HG03565 (cell line): ENCODE data around the gene ZNF681.
"Not testable (repeated sequence)": the region's sequence is repeated elsewhere in the genome, so short reads cannot be mapped to it uniquely, and the experiment has no call there.

Experiments
- ATAC-seq: cut with Tn5 transposase; IDR thresholded peaks from one replicate; pipeline ENCODE4 v1.9.1; 2021; ENCODE audit warnings: mild to moderate bottlenecking, moderate library complexity; ENCODE audit not compliant: unreplicated experiment

The ZNF681 gene

DNA sequence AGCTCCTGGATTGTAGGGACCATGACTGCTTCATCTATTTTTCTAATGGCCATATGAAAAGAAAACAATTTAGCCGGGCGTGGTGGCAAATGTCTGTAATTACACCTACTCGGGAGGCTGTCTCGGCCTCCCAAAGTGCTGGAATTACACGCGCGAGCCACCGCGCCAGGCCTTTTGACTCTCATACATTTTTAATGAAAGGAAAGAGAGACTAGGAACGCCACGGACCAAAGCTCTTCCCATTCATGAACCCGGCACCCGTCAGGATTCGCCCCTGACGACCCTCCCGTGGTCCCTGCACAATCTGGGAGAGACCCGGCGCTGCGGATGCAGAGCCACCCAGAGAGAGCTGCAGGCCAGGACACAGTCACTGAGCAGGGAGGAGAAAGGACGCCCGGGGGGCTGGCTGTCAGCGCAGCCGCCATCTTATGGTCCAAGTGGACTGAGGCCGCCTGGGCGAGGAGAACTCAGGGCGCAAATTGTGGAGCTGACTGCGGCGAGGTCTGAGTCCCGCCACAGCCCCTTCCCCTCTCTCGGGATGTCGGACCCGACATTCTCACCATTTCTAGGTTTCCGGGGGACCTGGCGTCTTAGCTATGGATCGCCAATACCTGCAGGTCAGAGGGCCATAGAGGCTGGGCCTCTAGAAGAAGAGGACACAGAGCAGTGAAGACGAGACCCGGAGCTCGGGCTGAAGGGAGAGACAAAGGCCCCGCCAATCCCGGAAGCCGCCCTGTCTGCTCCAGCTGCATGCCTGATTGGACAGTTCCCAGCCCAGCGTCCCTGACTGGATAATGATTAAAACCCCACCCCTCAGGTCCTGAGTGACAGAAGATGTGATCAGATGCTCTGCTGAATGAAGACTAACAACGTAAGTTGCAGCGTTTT, at the start of gene ZNF681:
Gene ZNF681 (minus strand): TSS at position 705 of the 888 bp plus-strand sequence. CDS start 142 bp downstream, at position 563.
- ATAC-seq: peak; percentile 79

DNA sequence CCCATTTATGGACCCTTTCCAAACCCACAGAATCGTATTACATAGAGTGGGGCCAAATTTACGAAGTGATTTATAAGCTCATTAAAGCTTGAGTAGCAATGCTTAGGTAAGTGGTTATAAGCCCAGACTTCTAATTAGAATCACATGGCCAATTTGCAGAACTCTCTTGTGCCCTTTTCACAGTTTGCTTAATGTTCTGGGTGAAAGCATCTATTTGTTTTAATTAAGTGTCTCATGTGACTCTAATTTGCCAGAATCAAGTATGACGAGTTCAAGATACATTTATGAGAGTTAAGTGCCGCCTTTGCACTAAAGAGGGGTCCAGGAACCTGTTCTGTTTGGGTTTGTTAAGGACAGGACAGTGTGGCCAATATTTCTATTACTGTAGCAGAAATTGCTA, 46.0 kb upstream of the ZNF681 start:
- ATAC-seq: no peak

DNA sequence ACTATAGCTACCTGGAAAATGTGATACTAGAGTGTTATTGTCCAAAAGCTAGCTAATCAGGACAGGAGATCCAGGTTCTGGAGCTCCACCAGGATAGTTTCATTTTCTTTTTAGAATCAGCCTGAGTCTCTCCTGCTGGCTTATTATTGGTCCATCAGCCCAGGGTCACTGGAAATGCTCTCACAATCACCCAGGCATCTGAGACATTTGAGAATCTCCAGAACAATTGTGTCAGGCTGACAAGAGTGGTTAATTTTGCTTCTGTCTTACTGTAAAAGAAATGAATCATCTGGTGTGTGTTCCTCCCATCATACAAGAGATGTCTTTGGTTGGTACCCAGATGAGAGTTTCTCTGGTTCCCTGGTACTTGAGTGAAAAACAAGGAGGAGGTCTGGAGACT, 43.6 kb upstream of the ZNF681 start:
- no peak for ATAC-seq

DNA sequence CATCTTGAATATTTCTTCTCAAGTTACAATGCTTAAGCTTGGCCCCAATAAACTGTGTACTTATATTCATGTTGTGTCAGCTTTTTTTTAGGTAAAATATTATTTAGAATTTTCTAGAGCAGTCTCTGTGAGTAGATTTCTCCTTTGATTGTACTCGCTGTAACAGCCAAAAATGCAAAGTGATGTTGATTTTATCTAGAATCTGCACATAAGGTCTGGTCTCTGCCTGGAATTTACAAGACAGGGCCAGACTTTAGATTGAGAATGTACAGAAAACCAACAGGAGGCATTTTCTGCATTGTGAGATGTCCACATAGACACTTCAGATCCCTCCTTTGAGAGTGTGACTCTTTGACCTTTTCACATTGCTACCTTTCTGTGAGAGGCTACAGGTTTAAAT, 43.1 kb upstream of the ZNF681 start:
- no peak for ATAC-seq

DNA sequence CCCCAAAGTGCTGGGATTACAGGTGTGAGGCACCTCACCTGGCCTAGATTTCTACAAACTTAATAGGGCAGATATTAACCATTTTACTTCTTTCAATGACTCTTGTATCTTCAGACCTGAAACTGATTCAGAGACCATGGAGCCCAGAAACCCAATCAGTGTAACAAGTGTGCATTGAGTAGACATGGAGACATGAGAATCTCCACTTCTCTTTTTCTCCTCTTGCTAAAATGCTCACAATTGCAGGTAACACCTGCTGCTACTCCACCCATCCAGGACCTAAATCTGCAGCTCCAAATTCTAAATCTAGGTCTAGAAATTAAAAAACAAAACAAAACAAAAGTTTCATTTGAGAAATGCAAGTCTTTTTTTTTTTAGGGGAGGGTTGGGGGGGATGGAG, 42.2 kb upstream of the ZNF681 start:
- ATAC-seq: no peak

DNA sequence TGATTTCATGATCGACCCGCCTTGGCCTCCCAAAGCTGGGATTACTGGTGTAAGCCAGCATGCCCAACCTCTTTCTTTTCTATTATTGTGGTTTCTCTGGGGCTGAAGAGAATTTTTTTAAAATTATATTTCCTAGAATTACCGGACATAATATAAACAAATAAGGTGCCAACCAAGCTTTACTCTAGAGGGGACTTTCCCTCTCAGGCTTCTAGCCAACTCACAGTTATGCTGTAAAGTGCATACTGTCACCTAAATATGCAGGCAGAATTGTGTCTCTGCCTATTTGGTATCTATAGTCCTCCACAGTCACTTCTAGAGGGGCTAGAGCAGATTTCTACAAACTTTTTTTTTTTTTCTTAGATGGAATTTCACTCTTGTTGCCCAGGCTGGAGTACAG, 41.6 kb upstream of the ZNF681 start:
- no peak for ATAC-seq

DNA sequence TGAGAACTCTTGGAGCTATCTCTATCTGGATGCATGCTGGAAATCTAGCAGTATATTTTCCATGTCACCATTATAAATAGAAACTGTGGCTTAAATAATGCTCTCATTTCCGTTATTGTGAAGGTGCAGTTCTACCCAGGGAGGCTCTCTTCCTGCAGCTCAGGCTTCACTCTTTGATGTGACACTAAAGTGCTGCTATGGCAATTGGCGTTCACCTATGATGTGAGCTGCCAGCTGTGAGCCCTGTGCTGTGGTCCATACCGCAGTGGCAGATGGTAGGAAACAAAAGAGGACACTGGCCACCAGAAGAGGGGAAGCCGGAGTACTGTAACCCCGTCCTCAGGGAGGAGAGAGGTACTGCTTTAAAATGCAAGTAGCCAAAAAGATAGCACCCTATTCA, 40.6 kb upstream of the ZNF681 start:
- ATAC-seq: no peak

DNA sequence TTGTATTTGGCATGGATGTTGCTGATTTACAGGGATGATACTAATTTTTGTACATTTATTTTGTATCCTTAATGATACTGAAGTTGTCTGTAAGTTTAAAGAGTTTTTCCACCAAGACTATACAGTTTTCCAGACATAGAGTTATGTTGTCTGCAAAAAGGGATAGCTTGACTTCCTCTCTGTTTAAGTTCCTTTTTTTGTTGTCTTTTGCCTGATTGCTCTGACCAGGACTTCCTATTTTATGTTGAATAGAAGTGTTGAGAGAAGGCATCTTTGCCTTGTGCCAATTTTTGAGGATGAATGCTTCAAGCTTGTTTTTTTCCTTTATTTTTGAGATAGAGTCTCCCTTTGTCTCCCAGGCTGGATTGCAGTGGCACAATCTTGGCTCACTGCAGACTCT, 36.8 kb upstream of the ZNF681 start:
- ATAC-seq: no peak

DNA sequence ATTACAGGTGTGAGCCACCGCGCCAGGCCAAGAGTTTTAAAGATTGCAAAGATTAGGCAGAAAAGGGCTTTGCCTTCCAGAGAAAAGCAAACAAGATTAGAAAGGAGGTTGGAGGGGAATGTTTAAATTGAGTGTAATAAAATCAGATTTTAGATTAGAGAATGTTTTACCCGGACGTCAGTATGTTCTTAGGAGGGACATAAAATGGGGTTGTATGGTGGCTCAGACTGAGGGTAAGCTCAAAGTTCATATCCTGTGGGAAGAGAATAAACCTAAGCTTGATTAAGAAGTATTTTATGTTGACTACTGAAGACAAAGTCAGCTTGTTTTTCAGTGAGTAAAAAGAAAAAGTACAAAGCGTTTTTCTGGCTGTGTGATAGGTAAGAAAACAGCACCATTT, 34.1 kb upstream of the ZNF681 start:
- ATAC-seq: no peak

DNA sequence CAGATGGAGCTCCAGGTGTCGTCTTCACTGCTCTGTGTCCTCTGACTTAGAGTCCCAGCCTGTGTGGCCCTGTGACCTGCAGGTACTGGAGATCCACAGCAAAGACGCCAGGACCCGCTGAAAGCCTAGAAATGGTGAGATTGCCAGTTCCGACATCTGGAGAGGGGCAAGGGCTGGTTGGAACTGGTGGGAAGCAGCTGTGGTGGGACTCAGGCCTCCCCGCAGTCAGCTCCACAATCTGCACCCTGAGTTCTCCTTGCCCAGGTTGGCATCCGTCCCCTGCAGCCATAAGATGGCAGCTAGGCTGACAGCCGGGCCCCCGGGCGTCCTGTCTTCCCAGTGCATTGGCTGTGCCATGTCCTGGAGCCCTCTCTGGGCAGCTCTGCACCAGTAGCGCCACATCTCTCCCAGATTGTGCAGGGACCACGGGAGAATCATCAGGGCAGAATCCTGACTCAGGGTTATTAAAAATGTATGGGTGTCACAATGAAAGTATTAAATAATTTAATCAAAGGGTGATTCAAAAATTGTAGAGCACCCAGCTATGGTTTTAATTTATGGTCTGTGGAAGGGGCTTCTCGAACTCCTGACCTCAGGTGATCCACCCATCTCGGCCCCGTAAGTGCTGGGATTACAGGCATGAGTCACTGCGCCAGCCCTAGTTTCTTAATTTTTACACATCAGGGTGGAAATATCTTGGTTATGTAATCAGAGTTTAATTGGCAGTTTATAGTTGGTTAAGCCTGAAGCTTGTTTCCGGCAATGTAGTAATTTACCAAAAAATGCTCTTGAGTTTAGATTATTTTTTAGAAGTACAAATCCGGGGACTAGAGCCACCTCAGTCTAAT, 32.2 kb upstream of the ZNF681 start:
- no peak for ATAC-seq

DNA sequence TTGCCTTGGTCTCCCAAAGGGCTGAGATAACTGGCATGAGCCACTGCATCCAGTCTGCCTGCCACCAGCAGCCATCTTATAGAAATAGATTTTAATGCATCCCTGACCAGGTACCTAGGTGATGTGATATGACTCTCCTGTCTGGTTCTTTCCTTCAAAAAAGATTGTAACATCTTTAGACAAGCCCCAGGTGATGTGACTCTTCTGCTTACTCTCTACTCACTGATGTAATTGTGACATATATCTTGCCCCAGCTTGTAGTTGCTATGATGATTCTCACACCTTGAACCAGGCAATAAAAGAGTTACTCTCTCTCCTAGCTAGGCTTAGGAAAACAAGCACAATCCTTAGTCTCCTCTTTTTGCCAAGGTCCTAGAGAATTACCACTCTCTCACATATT, 30.6 kb upstream of the ZNF681 start:
- ATAC-seq: no peak

DNA sequence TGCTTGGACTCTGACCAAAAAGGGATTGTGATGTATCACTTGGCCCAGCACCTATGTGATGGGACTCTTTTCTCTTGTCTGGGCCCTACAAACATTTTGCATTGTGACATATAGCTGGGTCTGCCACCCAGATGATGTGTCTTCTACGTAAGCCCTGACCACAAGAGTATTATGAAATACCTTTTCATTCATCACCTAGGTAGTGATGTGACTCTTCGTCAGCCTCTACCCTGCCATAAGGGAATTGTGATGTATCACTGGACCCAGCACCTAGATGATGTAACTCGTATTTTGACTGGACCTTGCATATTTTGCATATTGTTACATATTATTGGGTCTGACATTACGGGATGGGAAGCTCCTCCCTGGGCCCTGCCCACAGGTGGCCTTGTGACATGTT, 29.7 kb upstream of the ZNF681 start:
- ATAC-seq: no peak

DNA sequence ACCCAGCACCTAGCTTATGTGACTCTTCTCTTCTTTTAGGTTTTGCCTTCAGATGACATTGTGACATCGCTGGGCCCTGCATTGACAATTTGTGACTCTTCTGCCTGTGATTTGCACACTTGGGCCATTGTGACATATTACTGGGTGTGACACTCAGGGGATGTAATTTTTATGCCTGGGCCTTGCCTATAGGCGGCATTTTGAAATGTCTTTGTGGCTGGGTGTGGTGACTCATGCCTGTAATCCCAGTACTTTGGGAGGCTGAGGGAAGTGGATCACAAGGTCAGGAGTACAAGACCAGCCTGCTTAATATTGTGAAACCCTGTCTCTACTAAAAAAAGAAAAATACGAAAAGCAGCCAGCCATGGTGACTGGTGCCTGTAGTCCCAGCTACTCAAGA, 28.4 kb upstream of the ZNF681 start:
- no peak for ATAC-seq

DNA sequence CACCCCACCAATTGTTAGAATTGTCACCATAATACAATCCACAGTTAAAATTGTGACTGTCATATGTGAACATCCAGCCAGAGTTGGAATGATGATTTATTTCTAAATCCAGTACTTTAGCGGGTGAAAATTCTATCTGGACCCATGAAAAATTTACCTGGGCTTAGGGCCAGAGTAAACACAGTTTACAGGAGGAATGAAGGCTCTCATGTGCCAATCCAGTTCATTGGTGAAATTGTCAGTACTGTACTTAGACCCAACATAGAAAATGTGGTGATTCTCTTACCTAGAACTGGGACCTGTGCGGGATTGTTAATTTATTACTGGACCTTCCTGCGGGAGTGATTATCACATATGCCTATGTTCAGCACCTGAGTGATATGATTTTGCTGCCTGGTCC, 27.3 kb upstream of the ZNF681 start:
- ATAC-seq: no peak

DNA sequence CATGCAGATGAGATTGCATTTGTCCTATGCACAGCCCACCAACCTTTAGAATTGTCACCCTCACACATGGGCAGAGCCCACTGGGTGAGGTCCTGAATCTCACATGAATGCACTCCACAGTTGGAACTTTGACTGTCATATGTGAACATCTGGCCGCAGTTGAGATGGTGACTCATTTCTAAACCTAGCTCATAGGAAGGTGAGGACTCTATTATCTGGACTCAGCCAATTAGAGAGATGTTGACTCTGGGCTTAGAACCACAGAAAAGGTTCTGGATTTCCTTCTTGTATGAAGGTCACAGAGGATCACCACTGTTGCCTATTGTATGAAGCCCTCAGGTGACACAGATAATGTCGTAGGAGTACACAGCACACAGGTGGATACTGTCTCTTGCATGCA, 25.6 kb upstream of the ZNF681 start:
- ATAC-seq: no peak

DNA sequence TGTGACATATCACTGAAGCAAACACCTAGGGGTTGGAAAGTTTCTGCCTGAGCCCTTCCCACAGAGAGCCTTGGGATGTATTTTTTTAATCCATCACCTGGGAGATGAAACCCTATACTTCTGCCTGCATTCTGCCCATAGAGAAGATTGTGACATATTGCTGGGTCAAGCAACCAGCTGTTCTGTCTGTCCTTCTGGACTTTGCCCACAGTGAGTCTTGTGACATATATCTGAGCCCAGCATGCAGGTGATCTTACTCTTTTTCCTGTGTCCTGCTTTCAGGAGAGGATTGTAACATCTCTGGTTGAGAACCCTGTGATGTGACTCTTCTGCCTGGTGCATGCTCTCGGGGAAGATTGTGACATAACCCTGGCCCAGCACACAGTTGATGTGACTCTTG, 24.9 kb upstream of the ZNF681 start:
- ATAC-seq: no peak

DNA sequence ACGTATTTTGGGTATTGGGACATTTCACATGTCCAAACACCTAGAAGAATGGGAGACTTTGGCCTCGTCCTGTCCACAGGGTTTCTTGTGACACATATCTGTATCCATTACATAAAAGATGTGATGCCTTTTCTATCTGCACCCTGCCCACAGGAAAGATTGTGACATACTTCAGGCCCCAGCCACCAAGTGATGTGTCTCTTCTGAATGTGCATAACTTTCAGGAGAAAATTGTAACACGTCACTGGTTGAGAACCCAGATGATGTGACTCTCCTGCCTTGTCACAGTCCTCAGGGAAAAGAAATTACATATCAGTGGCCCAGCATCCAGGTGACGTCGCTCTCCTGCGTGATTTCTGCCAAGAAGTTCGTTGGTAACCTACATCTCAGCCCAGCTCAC, 21.0 kb upstream of the ZNF681 start:
- no peak for ATAC-seq

DNA sequence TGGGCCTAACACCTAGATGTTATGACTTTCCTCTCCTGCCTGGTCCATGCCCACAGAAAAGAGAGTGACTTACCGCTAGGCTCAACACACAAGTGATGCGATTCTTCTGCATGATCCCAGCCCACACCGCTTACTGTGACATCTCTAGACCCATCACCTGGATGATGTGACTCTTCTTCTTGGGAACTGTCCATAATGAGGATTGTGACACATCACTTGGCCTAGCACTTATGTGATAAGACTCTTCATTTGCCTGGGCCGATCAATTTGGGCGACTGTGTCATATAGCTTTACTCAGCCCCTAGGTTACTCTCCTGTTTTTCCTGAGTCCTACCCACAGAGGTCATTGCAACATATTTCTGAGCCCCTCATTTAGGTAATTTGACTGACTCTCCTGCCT, 19.9 kb upstream of the ZNF681 start:
- ATAC-seq: no peak

DNA sequence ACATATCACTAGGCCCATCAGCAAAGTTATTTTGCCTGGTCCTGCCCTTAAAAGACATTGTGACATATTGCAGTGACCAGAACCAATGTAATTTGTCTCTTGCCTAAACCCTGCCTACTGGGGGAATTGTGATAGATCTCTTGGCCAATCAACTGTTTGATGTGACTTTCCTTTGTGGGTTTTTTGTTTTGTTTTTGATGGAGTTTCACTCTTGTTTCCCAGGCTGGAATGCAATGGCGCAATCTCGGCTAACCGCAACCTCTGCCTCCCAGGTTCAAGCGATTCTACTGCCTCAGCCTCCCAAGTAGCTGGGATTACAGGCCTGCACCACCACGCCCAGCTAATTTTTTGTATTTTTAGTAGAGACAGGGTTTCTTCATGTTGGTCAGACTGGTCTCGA, 19.3 kb upstream of the ZNF681 start:
- not testable (repeated sequence) for ATAC-seq

DNA sequence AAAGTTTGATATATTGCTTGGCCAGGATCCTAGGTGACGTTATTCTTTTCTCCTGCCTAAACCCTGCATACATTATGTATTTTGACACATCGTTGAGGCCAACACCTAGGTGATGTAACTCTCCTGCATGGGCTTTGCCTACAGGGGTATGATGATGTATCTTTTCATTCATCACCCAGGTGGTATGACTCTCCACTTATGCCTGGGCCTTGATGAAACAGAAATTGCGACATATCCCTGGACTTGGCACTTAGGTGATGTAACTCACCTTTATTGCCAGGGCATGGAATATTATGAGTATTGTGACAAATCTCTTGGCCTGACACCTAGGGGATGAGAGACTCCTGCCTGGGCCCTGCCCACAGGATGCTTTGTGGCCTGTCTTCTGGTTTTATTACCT, 18.5 kb upstream of the ZNF681 start:
- no peak for ATAC-seq

DNA sequence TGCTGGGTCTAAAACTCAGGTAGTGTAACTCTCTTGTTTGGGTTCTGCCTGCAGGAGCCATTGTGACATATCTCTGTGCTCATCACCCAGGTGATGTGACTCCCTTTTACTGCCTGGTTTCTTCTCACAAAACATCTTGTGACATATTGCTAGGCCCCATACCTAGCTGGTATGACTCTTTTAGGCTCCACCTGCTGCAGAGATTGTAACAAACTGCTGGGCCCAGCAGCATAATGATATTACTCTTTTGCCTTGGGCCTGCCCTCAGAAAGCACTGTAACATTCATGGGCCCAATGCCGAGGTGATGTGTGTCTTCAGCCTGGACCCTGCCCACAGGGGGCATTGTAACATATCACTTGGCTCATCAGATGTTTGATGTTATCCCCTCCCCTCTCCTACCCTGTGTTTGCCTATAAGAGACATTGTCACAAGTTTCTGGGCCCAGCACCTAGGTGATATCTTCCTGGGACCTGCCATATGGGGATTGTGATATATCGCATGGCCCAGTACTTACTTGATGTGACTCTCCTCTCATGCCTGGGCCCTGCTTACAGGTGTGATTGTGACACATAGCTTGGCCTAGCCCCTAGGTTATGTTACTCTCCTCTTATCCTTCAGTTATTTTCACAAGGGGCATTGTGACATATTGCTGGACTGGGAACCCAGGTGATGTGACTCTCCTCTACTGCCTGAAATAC, 18.0 kb upstream of the ZNF681 start:
- no peak for ATAC-seq
